ENCODE results near the gene SPINT4.

SPINT4 gene

GRCh38 chr20:45765307-45765875 lies 43.2 kb downstream of the SPINT4 start:
- no peak for DNase-seq (ENCODE audit: low read depth in 2 of 2)

GRCh38 chr20:45765980-45766379 lies 43.8 kb downstream of the SPINT4 start:
- DNase-seq (ENCODE audit: low read depth in 2 of 2): no peak

GRCh38 chr20:45768479-45768878 lies 46.3 kb downstream of the SPINT4 start:
- DNase-seq (ENCODE audit: low read depth in 2 of 2): no peak

GRCh38 chr20:45771182-45771759 lies 49.1 kb downstream of the SPINT4 start:
- DNase-seq (ENCODE audit: low read depth in 2 of 2): peak; percentile 60 to 65

- DNase-seq (ENCODE audit: low read depth in 2 of 2): no peak
These were observed 50.5 kb downstream of the SPINT4 start for GRCh38 chr20:45772693-45773092.

- no peak for DNase-seq (ENCODE audit: low read depth in 2 of 2)
These were observed 52.8 kb downstream of the SPINT4 start for GRCh38 chr20:45774945-45775344.

- no peak for DNase-seq (ENCODE audit: low read depth in 2 of 2)
These were observed 53.3 kb downstream of the SPINT4 start for GRCh38 chr20:45775411-45775810.

All from stimulated activated CD8-positive, alpha-beta memory T cell treated with anti-CD3 and anti-CD28 coated beads, Interleukin-7, amount 100 ng/mL, for 1 hour (primary cell).